ENCODE results near the gene CDON.

The CDON gene

GRCh38 chr11:125960771-125961170, 101.9 kb downstream of the CDON start:
- TF ChIP-seq ZFX (IDR thresholded peaks at IDR 0.05) (no peak), CTCF (conservative IDR thresholded peaks at IDR 0.05) (no peak)

GRCh38 chr11:125959931-125960330, 102.7 kb downstream of the CDON start:
- TF ChIP-seq CTCF (conservative IDR thresholded peaks at IDR 0.05) (no peak), ZFX (IDR thresholded peaks at IDR 0.05) (no peak)
- no peak overlapping the region for H3K27ac ChIP-seq

More at GRCh38 chr11:125960771-125961170, 101.9 kb downstream of the CDON start:
- no peak overlapping the region for H3K27ac ChIP-seq

GRCh38 chr11:125959511-125959910, 103.2 kb downstream of the CDON start:
- TF ChIP-seq CTCF (conservative IDR thresholded peaks at IDR 0.05): no peak
- TF ChIP-seq ZFX (IDR thresholded peaks at IDR 0.05): no peak
- no peak overlapping the region for H3K27ac ChIP-seq

- H3K27ac ChIP-seq: no peak overlapping the region
- TF ChIP-seq ZFX (IDR thresholded peaks at IDR 0.05) (no peak), CTCF (conservative IDR thresholded peaks at IDR 0.05) (no peak)
Observed at GRCh38 chr11:125958872-125959400, 103.7 kb downstream of the CDON start.

GRCh38 chr11:125957618-125958332, 104.9 kb downstream of the CDON start:
- H3K27ac ChIP-seq: no peak overlapping the region
- TF ChIP-seq ZFX (IDR thresholded peaks at IDR 0.05) (no peak), CTCF (conservative IDR thresholded peaks at IDR 0.05) (no peak)

- no peak overlapping the region for H3K27ac ChIP-seq
Observed at GRCh38 chr11:125956391-125957134, 106.1 kb downstream of the CDON start.

More at GRCh38 chr11:125956391-125957134, 106.1 kb downstream of the CDON start:
- TF ChIP-seq CTCF (conservative IDR thresholded peaks at IDR 0.05): no peak
- no peak for TF ChIP-seq ZFX (IDR thresholded peaks at IDR 0.05)
